PC-9 (cell line): ENCODE results near the gene XPC.

Experiments
- CTCF ChIP-seq: fragments of 200-600 bp; sonication (generic); conservative IDR thresholded peaks from 2 replicates; pipeline ENCODE4 v1.6.1; 2017; ENCODE audit warnings: mixed run types, antibody characterized with exemption, mild to moderate bottlenecking, moderate library complexity
- EZH2 ChIP-seq: fragments of 200-600 bp; sonication (generic); IDR thresholded peaks from 2 replicates; pipeline ENCODE4 v1.8.0; 2017; ENCODE audit warnings: antibody characterized with exemption, low read depth

DNA sequence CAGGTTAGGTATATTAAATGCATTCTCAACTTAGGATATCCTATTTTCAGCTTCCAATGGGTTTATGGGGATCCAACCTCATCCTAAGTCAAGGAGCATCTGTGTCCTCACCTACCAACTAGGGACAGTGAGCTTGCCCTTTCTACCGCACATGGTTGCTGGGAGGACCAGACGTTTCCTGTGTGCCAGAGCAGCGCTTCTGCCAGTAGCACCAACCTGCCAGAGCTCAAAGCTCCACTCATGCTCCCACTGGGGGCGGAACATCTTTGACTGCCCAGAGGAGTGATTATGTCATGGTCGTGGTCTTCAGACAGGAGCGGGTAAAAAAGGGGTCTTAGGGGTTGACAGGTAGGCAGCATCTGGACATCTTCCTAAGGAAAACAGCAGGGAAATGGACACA lies 24.7 kb downstream of the XPC start:
- TF ChIP-seq CTCF (no peak), EZH2 (no peak)
